HepG2 (cell line): ENCODE results near the gene TSEN34. TPM values are rescaled to one million over a fixed set of nuclear protein-coding genes. Genes with fewer than 3 reads are reported as not detected.

Experiments used
- ARID5B ChIP-seq: IDR thresholded peaks from 2 replicates; pipeline ENCODE4 v1.4.0; 2020; ENCODE audit warnings: mild to moderate bottlenecking, missing genetic modification reagents
- BORCS8-MEF2B ChIP-seq: sonication (generic); formaldehyde crosslinking; IDR thresholded peaks from 2 replicates; pipeline ENCODE4 v1.8.0; 2022; ENCODE audit warnings: mild to moderate bottlenecking, missing genetic modification reagents
- DPF2 ChIP-seq: sonication (generic); formaldehyde crosslinking; IDR thresholded peaks from 2 replicates; pipeline ENCODE4 v1.4.0; 2020; ENCODE audit warnings: mild to moderate bottlenecking, low read depth, missing genetic modification reagents, borderline replicate concordance
- ELF1 ChIP-seq: sonication (generic); formaldehyde crosslinking; IDR thresholded peaks from 2 replicates; pipeline ENCODE4 v1.4.0; 2020; ENCODE audit warnings: missing genetic modification reagents
- GABPB1 ChIP-seq: IDR thresholded peaks from 2 replicates; pipeline ENCODE4 v1.6.1; 2016; ENCODE audit warnings: mild to moderate bottlenecking, missing genetic modification reagents, moderate library complexity, missing compliant biosample characterization
- GATAD1 ChIP-seq: IDR thresholded peaks from 2 replicates; pipeline ENCODE4 v1.6.1; 2016; ENCODE audit warnings: missing genetic modification reagents, missing compliant biosample characterization
- HOXA3 ChIP-seq: sonication (generic); formaldehyde crosslinking; IDR thresholded peaks from 2 replicates; pipeline ENCODE4 v1.5.0; 2020; ENCODE audit warnings: missing genetic modification reagents
- MED1 ChIP-seq: sonication (generic); formaldehyde crosslinking; IDR thresholded peaks from 2 replicates; pipeline ENCODE4 v1.4.0; 2020; ENCODE audit warnings: missing genetic modification reagents
- MED8 ChIP-seq: sonication (generic); formaldehyde crosslinking; IDR thresholded peaks from 2 replicates; pipeline ENCODE4 v1.8.1; 2023; ENCODE audit warnings: mild to moderate bottlenecking, missing genetic modification reagents; ENCODE audit not compliant: insufficient replicate concordance
- MIXL1 ChIP-seq: IDR thresholded peaks from 2 replicates; pipeline ENCODE4 v1.6.1; 2016
- PHF21A ChIP-seq: sonication (generic); formaldehyde crosslinking; IDR thresholded peaks from 2 replicates; pipeline ENCODE4 v1.5.0; 2020; ENCODE audit warnings: mild to moderate bottlenecking, missing genetic modification reagents
- PITX1 ChIP-seq: sonication (generic); formaldehyde crosslinking; IDR thresholded peaks from 2 replicates; pipeline ENCODE4 v1.5.1; 2020; ENCODE audit warnings: mild to moderate bottlenecking, missing genetic modification reagents
- POLR2G ChIP-seq: fragments of 200-400 bp; formaldehyde crosslinking; IDR thresholded peaks from 2 replicates; pipeline ENCODE4 v1.6.1; 2018; ENCODE audit warnings: mild to moderate bottlenecking, low read depth, low read length, moderate library complexity
- PREB ChIP-seq: sonication (generic); formaldehyde crosslinking; IDR thresholded peaks from 2 replicates; pipeline ENCODE4 v1.4.0; 2020; ENCODE audit warnings: missing genetic modification reagents
- RXRA ChIP-seq: sonication (generic); formaldehyde crosslinking; IDR thresholded peaks from 2 replicates; pipeline ENCODE4 v1.5.1; 2020; ENCODE audit warnings: missing genetic modification reagents
- TMF1 ChIP-seq: sonication (generic); formaldehyde crosslinking; IDR thresholded peaks from 2 replicates; pipeline ENCODE4 v1.8.1; 2022; ENCODE audit warnings: low read depth, missing genetic modification reagents
- ZBTB37 ChIP-seq: sonication (generic); formaldehyde crosslinking; IDR thresholded peaks from 2 replicates; pipeline ENCODE4 v1.4.0; 2020; ENCODE audit warnings: mild to moderate bottlenecking, missing genetic modification reagents
- ZNF12 ChIP-seq: sonication (generic); formaldehyde crosslinking; IDR thresholded peaks from 2 replicates; pipeline ENCODE4 v1.5.0; 2020; ENCODE audit warnings: missing genetic modification reagents
- ZNF180 ChIP-seq: sonication (generic); formaldehyde crosslinking; IDR thresholded peaks from 2 replicates; pipeline ENCODE4 v1.4.0; 2020; ENCODE audit warnings: low read depth, missing genetic modification reagents, borderline replicate concordance
- ZNF503 ChIP-seq: sonication (generic); formaldehyde crosslinking; IDR thresholded peaks from 2 replicates; pipeline ENCODE4 v1.4.0; 2020; ENCODE audit warnings: missing genetic modification reagents
- ZNF674 ChIP-seq: sonication (generic); formaldehyde crosslinking; IDR thresholded peaks from 2 replicates; pipeline ENCODE4 v1.5.0; 2020; ENCODE audit warnings: low read depth, mild to moderate bottlenecking, missing genetic modification reagents
- ZNF746 ChIP-seq: sonication (generic); formaldehyde crosslinking; IDR thresholded peaks from 2 replicates; pipeline ENCODE4 v1.8.0; 2022; ENCODE audit warnings: mild to moderate bottlenecking, missing genetic modification reagents
- ZNF776 ChIP-seq: sonication (generic); formaldehyde crosslinking; IDR thresholded peaks from 2 replicates; pipeline ENCODE4 v1.4.0; 2020; ENCODE audit warnings: mild to moderate bottlenecking, missing genetic modification reagents
- polyA plus RNA-seq, 8 experiments: library from polyadenylated mRNA; depleted of rRNA in 3 of 8; stranded (reverse) in 7 of 8; unstranded in 1 of 8; fragments of >200 nt; fragmentation: Illumina TruSeq in 4 of 8; extraction: Trizol in 4 of 8; gene quantifications; 2 replicates each; pipeline versions ENCODE4 v1.2.1 to v1.2.3, GENCODE V29; 2011 to 2016; ENCODE audit warnings: low read depth in 4 of 8, missing spikeins in 1 of 8, mixed read lengths in 1 of 8; ENCODE audit not compliant: insufficient read depth in 1 of 8
- total RNA-seq, 5 experiments: library from RNA; depleted of rRNA; stranded (reverse); fragments of >200 nt; fragmentation: Illumina TruSeq; extraction: Trizol; gene quantifications; 2 replicates each; pipeline ENCODE4 v1.2.3, GENCODE V29; 2016; ENCODE audit warnings: low read depth in 1 of 5

Gene TSEN34
- total and polyA plus RNA-seq, 2 of the 13 experiments (the other 11 are each of a cell fraction or from before 2014, with no cell fraction given): 55.1 to 65.4 TPM

GRCh38 chr19:54209811-54210494 lies 18.8 kb downstream of the TSEN34 start (continued):
- TF ChIP-seq PREB (CRISPR knock-in tag): no peak
- TF ChIP-seq DPF2 (CRISPR knock-in tag): peak; percentile 77; the same call in 1 of the 2 replicates
- peak; percentile 21; the same call in 1 of the 2 replicates for TF ChIP-seq ELF1 (CRISPR knock-in tag)
- peak; percentile 90 for TF ChIP-seq ARID5B
- TF ChIP-seq POLR2G: 0 out of 2 replicates have a peak, but pooled peaks have one; percentile 11
- TF ChIP-seq ZNF12 (CRISPR knock-in tag): no peak
- peak; percentile 67 for TF ChIP-seq MIXL1 (CRISPR knock-in tag)
- peak; percentile 18; the same call in 1 of the 2 replicates for TF ChIP-seq ZNF503 (CRISPR knock-in tag)
- TF ChIP-seq MED8 (CRISPR knock-in tag): no peak
- TF ChIP-seq MED1 (CRISPR knock-in tag): peak; percentile 84
- TF ChIP-seq ZBTB37 (CRISPR knock-in tag): no peak
- TF ChIP-seq PHF21A (CRISPR knock-in tag): peak; percentile 93
- TF ChIP-seq GATAD1: peak; percentile 46; the same call in 1 of the 2 replicates
- TF ChIP-seq TMF1 (CRISPR knock-in tag): no peak
- TF ChIP-seq GABPB1 (CRISPR knock-in tag): no peak
- peak; percentile 87 for TF ChIP-seq RXRA (CRISPR knock-in tag)
- 0 out of 2 replicates have a peak, but pooled peaks have one; percentile 74 for TF ChIP-seq ZNF746 (CRISPR knock-in tag)
- no peak for TF ChIP-seq ZNF674 (CRISPR knock-in tag)
- no peak for TF ChIP-seq ZNF180 (CRISPR knock-in tag)
- TF ChIP-seq HOXA3 (CRISPR knock-in tag): peak; percentile 77
- no peak for TF ChIP-seq ZNF776 (CRISPR knock-in tag)
- TF ChIP-seq BORCS8-MEF2B (CRISPR knock-in tag): no peak
- TF ChIP-seq PITX1 (CRISPR knock-in tag): peak; percentile 74; the same call in 1 of the 2 replicates
